ENCODE results near the gene POLE.

POLE gene

GRCh38 chr12:132586929-132587328 is 100.2 kb downstream of the POLE start:
- peaks cover 6% of the 10 kb centered on the region for H3K9me3 ChIP-seq (ENCODE audit: control insufficient read depth, low read length)
- 95% methylated on average over 18 of the region's 18 CpGs for WGBS

GRCh38 chr12:132585177-132585576 is 102.0 kb downstream of the POLE start:
- H2BK15ac ChIP-seq (ENCODE audit: low read depth, poor library complexity, severe bottlenecking): no peak overlapping the region
- H4K8ac ChIP-seq (ENCODE audit: low read length): no peak overlapping the region
- no peak overlapping the region for H2BK12ac ChIP-seq (ENCODE audit: low read length in 2 of 2)
- no peak overlapping the region for H3K14ac ChIP-seq (ENCODE audit: low read length in 2 of 2)
- no peak overlapping the region for H3K9ac ChIP-seq (ENCODE audit: low read length)
- peaks cover 12 to 63% of the 10 kb centered on the region in 2 experiments for H3K27me3 ChIP-seq (ENCODE audit: control insufficient read depth in 1 of 2, insufficient read depth in 1 of 2, low read length in 2 of 2)
- no peaks in the 10 kb centered on the region for H3K79me1 ChIP-seq (replicated peaks; ENCODE audit: low read length, poor library complexity, severe bottlenecking)
- H3K36me3 ChIP-seq (ENCODE audit: control insufficient read depth in 1 of 2, insufficient read depth in 2 of 2, low read depth in 1 of 2, low read length in 2 of 2): peaks cover 4 to 43% of the 10 kb centered on the region in 2 experiments
- no peak overlapping the region for H2AK5ac ChIP-seq (ENCODE audit: low read length, severe bottlenecking)
- no peak overlapping the region for H4K91ac ChIP-seq (ENCODE audit: low read length)
- H3K27ac ChIP-seq (ENCODE audit: low read length, poor library complexity, severe bottlenecking): no peak overlapping the region
- no peak overlapping the region for H2BK5ac ChIP-seq (ENCODE audit: low read depth, low read length, poor library complexity, severe bottlenecking)
- peaks cover 14% of the 10 kb centered on the region for H3K4me1 ChIP-seq (ENCODE audit: control insufficient read depth, insufficient read depth, low read depth, low read length)
- no peak overlapping the region for H2AFZ ChIP-seq (ENCODE audit: low read depth, low read length)
- WGBS: 90% methylated on average over 24 of the region's 24 CpGs
- H3K4me3 ChIP-seq (ENCODE audit: insufficient read depth in 1 of 2, low read depth in 1 of 2, low read length in 2 of 2): no peak overlapping the region
- H3K18ac ChIP-seq (ENCODE audit: low read depth in 1 of 2, low read length in 2 of 2): no peak overlapping the region
- no peak overlapping the region for H3K4ac ChIP-seq (ENCODE audit: low read depth in 1 of 2, low read length in 2 of 2)
- H3K9me3 ChIP-seq (ENCODE audit: control insufficient read depth, low read length): peaks cover 6% of the 10 kb centered on the region
- H3K4me2 ChIP-seq (ENCODE audit: low read length, poor library complexity, severe bottlenecking): no peak overlapping the region
- no peak overlapping the region for H3K23ac ChIP-seq (ENCODE audit: low read length in 2 of 2)
- no peak overlapping the region for H2BK120ac ChIP-seq (ENCODE audit: low read depth, low read length)
- DNase-seq: no peak

More at GRCh38 chr12:132586929-132587328, 100.2 kb downstream of the POLE start:
- Histone ChIP-seq H2AK5ac (ENCODE audit: low read length, severe bottlenecking) (no peak overlapping the region), H2BK5ac (ENCODE audit: low read depth, low read length, poor library complexity, severe bottlenecking) (no peak overlapping the region), H2BK120ac (ENCODE audit: low read depth, low read length) (no peak overlapping the region), H3K27ac (ENCODE audit: low read length, poor library complexity, severe bottlenecking) (no peak overlapping the region), H3K4me1 (ENCODE audit: control insufficient read depth, insufficient read depth, low read depth, low read length) (peaks cover 14% of the 10 kb centered on the region), H3K9ac (ENCODE audit: low read length) (no peak overlapping the region), H3K14ac (ENCODE audit: low read length in 2 of 2) (peak overlapping the region in 1 of 2 experiments; percentile 19), H3K4ac (ENCODE audit: low read depth in 1 of 2, low read length in 2 of 2) (no peak overlapping the region), H3K36me3 (ENCODE audit: control insufficient read depth in 1 of 2, insufficient read depth in 2 of 2, low read depth in 1 of 2, low read length in 2 of 2) (peaks cover 0 to 27% of the 10 kb centered on the region in 2 experiments), H3K18ac (ENCODE audit: low read depth in 1 of 2, low read length in 2 of 2) (no peak overlapping the region), H2BK15ac (ENCODE audit: low read depth, poor library complexity, severe bottlenecking) (no peak overlapping the region), H3K4me3 (ENCODE audit: insufficient read depth in 1 of 2, low read depth in 1 of 2, low read length in 2 of 2) (no peak overlapping the region), H4K91ac (ENCODE audit: low read length) (no peak overlapping the region), H3K27me3 (ENCODE audit: control insufficient read depth in 1 of 2, insufficient read depth in 1 of 2, low read length in 2 of 2) (peaks cover 12 to 75% of the 10 kb centered on the region in 2 experiments), H2AFZ (ENCODE audit: low read depth, low read length) (no peak overlapping the region), H4K8ac (ENCODE audit: low read length) (no peak overlapping the region), H3K79me1 (replicated peaks; ENCODE audit: low read length, poor library complexity, severe bottlenecking) (no peaks in the 10 kb centered on the region), H3K4me2 (ENCODE audit: low read length, poor library complexity, severe bottlenecking) (no peak overlapping the region), H2BK12ac (ENCODE audit: low read length in 2 of 2) (no peak overlapping the region), H3K23ac (ENCODE audit: low read length in 2 of 2) (peak overlapping the region in 1 of 2 experiments; percentile 90)
- DNase-seq: no peak

- no peak overlapping the region for H3K14ac ChIP-seq (ENCODE audit: low read length in 2 of 2)
- H3K4me2 ChIP-seq (ENCODE audit: low read length, poor library complexity, severe bottlenecking): no peak overlapping the region
- no peak overlapping the region for H2BK5ac ChIP-seq (ENCODE audit: low read depth, low read length, poor library complexity, severe bottlenecking)
- peaks cover 14% of the 10 kb centered on the region for H3K4me1 ChIP-seq (ENCODE audit: control insufficient read depth, insufficient read depth, low read depth, low read length)
- no peak overlapping the region for H2BK12ac ChIP-seq (ENCODE audit: low read length in 2 of 2)
- no peak overlapping the region for H4K8ac ChIP-seq (ENCODE audit: low read length)
- no peak overlapping the region for H3K23ac ChIP-seq (ENCODE audit: low read length in 2 of 2)
- no peak overlapping the region for H3K27ac ChIP-seq (ENCODE audit: low read length, poor library complexity, severe bottlenecking)
- H2AFZ ChIP-seq (ENCODE audit: low read depth, low read length): no peak overlapping the region
- no peaks in the 10 kb centered on the region for H3K79me1 ChIP-seq (replicated peaks; ENCODE audit: low read length, poor library complexity, severe bottlenecking)
- peaks cover 6% of the 10 kb centered on the region for H3K9me3 ChIP-seq (ENCODE audit: control insufficient read depth, low read length)
- H2BK15ac ChIP-seq (ENCODE audit: low read depth, poor library complexity, severe bottlenecking): no peak overlapping the region
- H4K91ac ChIP-seq (ENCODE audit: low read length): no peak overlapping the region
- H2BK120ac ChIP-seq (ENCODE audit: low read depth, low read length): no peak overlapping the region
- DNase-seq: no peak
- H3K4me3 ChIP-seq (ENCODE audit: insufficient read depth in 1 of 2, low read depth in 1 of 2, low read length in 2 of 2): no peak overlapping the region
- no peak overlapping the region for H3K9ac ChIP-seq (ENCODE audit: low read length)
- 41% methylated on average over 8 of the region's 14 CpGs for WGBS
- no peak overlapping the region for H3K4ac ChIP-seq (ENCODE audit: low read depth in 1 of 2, low read length in 2 of 2)
- no peak overlapping the region for H2AK5ac ChIP-seq (ENCODE audit: low read length, severe bottlenecking)
- peaks cover 12 to 57% of the 10 kb centered on the region in 2 experiments for H3K27me3 ChIP-seq (ENCODE audit: control insufficient read depth in 1 of 2, insufficient read depth in 1 of 2, low read length in 2 of 2)
- no peak overlapping the region for H3K18ac ChIP-seq (ENCODE audit: low read depth in 1 of 2, low read length in 2 of 2)
- peaks cover 4 to 43% of the 10 kb centered on the region in 2 experiments for H3K36me3 ChIP-seq (ENCODE audit: control insufficient read depth in 1 of 2, insufficient read depth in 2 of 2, low read depth in 1 of 2, low read length in 2 of 2)
Measured at GRCh38 chr12:132584429-132584828, 102.7 kb downstream of the POLE start.

- Histone ChIP-seq H2BK120ac (ENCODE audit: low read depth, low read length) (no peak overlapping the region), H4K91ac (ENCODE audit: low read length) (no peak overlapping the region), H2AK5ac (ENCODE audit: low read length, severe bottlenecking) (no peak overlapping the region), H3K18ac (ENCODE audit: low read depth in 1 of 2, low read length in 2 of 2) (no peak overlapping the region), H3K4ac (ENCODE audit: low read depth in 1 of 2, low read length in 2 of 2) (no peak overlapping the region), H3K79me1 (replicated peaks; ENCODE audit: low read length, poor library complexity, severe bottlenecking) (no peaks in the 10 kb centered on the region), H3K9ac (ENCODE audit: low read length) (no peak overlapping the region), H3K4me3 (ENCODE audit: insufficient read depth in 1 of 2, low read depth in 1 of 2, low read length in 2 of 2) (peak overlapping the region in 1 of 2 experiments; percentile 8), H2BK12ac (ENCODE audit: low read length in 2 of 2) (no peak overlapping the region), H3K4me2 (ENCODE audit: low read length, poor library complexity, severe bottlenecking) (peak overlapping the region; percentile 16), H3K27ac (ENCODE audit: low read length, poor library complexity, severe bottlenecking) (no peak overlapping the region), H3K9me3 (ENCODE audit: control insufficient read depth, low read length) (peaks cover 2% of the 10 kb centered on the region), H2BK5ac (ENCODE audit: low read depth, low read length, poor library complexity, severe bottlenecking) (no peak overlapping the region), H2BK15ac (ENCODE audit: low read depth, poor library complexity, severe bottlenecking) (no peak overlapping the region), H3K14ac (ENCODE audit: low read length in 2 of 2) (no peak overlapping the region), H4K8ac (ENCODE audit: low read length) (no peak overlapping the region), H3K4me1 (ENCODE audit: control insufficient read depth, insufficient read depth, low read depth, low read length) (peaks cover 14% of the 10 kb centered on the region), H2AFZ (ENCODE audit: low read depth, low read length) (no peak overlapping the region), H3K36me3 (ENCODE audit: control insufficient read depth in 1 of 2, insufficient read depth in 2 of 2, low read depth in 1 of 2, low read length in 2 of 2) (peaks cover 5 to 45% of the 10 kb centered on the region in 2 experiments), H3K23ac (ENCODE audit: low read length in 2 of 2) (no peak overlapping the region), H3K27me3 (ENCODE audit: control insufficient read depth in 1 of 2, insufficient read depth in 1 of 2, low read length in 2 of 2) (peaks cover 10 to 52% of the 10 kb centered on the region in 2 experiments)
- 5% methylated on average over 24 of the region's 29 CpGs for WGBS
- no peak for DNase-seq
Measured at GRCh38 chr12:132583736-132584135, 103.4 kb downstream of the POLE start.
